Epithelial cell of proximal tubule (primary cell): ENCODE results near the gene C11orf87. TPM values are rescaled to one million over a fixed set of nuclear protein-coding genes. Genes with fewer than 3 reads are reported as not detected.
A peak's percentile ranks its signal among the peaks of the same experiment; 100 is the strongest.

Source experiments
- DNase-seq: peaks from one replicate; pipeline ENCODE4 v3.0.0-alpha.2; 2011; ENCODE audit warnings: low read depth
- H3K4me3 ChIP-seq: 2 replicates; pipeline ENCODE4 v1.5.1; 2011; ENCODE audit warnings: low read depth, mild to moderate bottlenecking, low read length
- total RNA-seq: library from RNA; depleted of rRNA; stranded (reverse); fragments of >200 nt; gene quantifications from 2 replicates; pipeline ENCODE4 v1.2.3, GENCODE V29; 2015
- TF ChIP-seq, protein P1 (sequence below): conservative IDR thresholded peaks from 2 replicates; pipeline ENCODE4 v1.5.1; 2012; ENCODE audit warnings: low read depth, mild to moderate bottlenecking, low read length

Gene C11orf87
- not detected in 2 replicates for total RNA-seq

DNA sequence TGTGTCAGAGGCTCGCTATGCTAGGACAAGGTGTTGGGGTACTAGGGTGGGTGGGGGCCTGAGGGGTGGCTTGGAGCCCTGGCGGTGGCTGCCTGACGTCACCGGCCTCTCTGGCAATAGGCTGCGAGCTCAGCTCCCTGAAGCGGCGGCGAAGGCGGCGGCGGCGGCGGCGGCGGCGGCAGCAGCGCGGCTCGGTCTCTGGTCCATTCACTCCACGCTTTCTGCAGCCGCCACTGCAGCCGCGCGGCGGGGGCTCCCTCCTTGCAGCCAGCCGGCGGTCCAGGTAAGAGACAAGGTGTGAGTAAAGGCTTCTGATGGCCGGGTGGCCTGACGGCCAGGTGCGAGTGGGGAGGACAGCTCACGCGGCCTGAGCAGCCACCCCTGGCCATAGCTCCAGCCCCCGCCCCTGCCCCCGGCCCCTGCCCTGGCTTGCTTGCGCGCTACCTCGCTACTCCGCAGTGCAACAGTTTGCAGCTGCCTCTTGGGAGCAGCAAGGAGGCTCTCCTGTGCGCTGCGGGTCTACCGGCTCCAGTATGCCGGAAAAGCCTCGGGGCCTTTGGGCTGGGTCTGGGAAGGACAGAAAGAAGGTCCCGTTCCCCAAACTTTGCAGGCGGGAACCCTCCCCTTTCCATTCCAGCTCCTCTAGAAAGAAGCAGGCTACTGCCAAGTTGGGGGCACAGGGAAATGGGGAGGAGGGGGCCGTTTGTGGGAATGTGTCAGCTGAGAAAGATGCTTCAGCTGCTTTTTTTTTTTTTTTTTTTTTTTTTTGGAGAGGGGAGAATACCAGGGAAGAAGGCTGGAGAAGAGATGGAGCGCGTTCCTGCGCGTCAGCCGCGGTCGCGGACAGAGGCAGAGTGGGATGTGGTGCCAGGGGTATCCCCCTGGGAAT is at the start of gene C11orf87:
C11orf87 (plus strand) TSS at position 210 of the 889 bp plus-strand sequence. CDS start 1,444 bp downstream, outside the sequence.
- TF ChIP-seq, protein P1, sequence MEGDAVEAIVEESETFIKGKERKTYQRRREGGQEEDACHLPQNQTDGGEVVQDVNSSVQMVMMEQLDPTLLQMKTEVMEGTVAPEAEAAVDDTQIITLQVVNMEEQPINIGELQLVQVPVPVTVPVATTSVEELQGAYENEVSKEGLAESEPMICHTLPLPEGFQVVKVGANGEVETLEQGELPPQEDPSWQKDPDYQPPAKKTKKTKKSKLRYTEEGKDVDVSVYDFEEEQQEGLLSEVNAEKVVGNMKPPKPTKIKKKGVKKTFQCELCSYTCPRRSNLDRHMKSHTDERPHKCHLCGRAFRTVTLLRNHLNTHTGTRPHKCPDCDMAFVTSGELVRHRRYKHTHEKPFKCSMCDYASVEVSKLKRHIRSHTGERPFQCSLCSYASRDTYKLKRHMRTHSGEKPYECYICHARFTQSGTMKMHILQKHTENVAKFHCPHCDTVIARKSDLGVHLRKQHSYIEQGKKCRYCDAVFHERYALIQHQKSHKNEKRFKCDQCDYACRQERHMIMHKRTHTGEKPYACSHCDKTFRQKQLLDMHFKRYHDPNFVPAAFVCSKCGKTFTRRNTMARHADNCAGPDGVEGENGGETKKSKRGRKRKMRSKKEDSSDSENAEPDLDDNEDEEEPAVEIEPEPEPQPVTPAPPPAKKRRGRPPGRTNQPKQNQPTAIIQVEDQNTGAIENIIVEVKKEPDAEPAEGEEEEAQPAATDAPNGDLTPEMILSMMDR: no peak
- DNase-seq: no peak
- peak within 1 kb of the TSS; percentile 23 for H3K4me3 ChIP-seq

- DNase-seq: no peak
- H3K4me3 ChIP-seq: no peak overlapping the region
- TF ChIP-seq, protein P1: no peak
These were observed 48.0 kb upstream of the C11orf87 start for GRCh38 chr11:109374032-109374431.

DNA sequence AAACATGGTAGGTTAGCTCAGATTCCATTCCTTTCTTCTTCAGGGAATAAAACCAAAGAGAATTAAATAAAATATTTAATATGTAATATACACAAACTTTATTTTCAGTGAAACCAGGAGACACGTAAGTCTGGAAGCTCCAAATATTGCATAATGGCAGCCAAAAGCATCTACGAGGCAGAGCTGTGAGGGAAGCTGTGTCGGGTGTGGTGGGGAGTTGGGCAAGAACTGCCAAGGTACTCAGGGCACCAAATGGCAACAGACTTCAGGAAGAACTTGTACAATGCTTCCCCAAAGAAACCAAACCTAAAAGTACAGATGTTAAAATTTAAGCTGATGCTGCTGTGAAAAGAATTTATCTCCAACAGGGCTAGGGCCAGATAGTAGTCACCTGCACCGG is 47.5 kb upstream of the C11orf87 start:
- no peak for DNase-seq
- H3K4me3 ChIP-seq: no peak overlapping the region
- TF ChIP-seq, protein P1: no peak

DNA sequence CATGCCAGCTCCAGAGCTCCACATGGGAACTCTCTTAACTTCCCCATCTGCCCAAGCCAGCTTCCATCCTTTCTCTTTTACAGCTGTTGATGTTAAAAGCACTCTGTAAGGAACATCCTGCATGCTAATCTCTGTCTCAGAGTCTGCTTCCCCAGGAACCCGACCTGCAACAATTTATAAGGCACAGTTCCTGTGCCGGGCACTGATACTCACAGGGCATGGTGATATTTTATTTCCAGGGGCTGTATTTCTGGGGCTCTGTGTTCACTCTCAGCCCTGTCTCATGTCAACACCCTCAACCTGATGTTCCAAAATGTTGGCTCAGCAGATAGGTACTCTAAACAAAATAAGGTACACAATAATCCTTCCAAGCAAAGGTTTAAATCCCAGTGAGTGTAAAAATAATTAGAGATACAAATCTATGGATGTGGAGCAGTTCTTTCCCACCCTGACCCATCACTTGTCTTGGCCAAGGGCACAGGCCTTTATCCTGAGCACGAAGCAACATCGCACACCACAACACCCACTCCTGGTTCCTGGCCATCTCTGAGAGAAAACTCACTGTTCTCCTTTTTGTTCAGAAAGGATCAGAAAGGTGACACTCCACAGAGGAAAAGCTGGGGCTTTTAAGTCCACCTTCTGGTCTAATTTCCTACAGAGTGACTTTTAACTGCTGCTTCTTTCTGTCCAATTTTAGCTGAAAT is 44.8 kb upstream of the C11orf87 start:
- no peak for DNase-seq
- TF ChIP-seq, protein P1: no peak
- H3K4me3 ChIP-seq: no peak overlapping the region

- H3K4me3 ChIP-seq: no peak overlapping the region
- no peak for DNase-seq
- TF ChIP-seq, protein P1: no peak
These were observed 44.0 kb upstream of the C11orf87 start for GRCh38 chr11:109378034-109378433.

GRCh38 chr11:109383306-109383705 is 38.7 kb upstream of the C11orf87 start:
- DNase-seq: no peak
- H3K4me3 ChIP-seq: no peak overlapping the region
- TF ChIP-seq, protein P1: no peak

- TF ChIP-seq, protein P1: no peak
- DNase-seq: no peak
- no peak overlapping the region for H3K4me3 ChIP-seq
These were observed 37.1 kb upstream of the C11orf87 start for GRCh38 chr11:109384873-109385272.
